Kidney (tissue), 14 donors: ENCODE results near the gene PPCS. TPM values are rescaled to one million over a fixed set of nuclear protein-coding genes. Genes with fewer than 3 reads are reported as not detected.
"Not testable (repeated sequence)": the region's sequence is repeated elsewhere in the genome, so short reads cannot be mapped to it uniquely, and the experiment has no call there.

Experiments used
- DNase-seq, 5 donors: peaks; one replicate each; pipeline ENCODE4 v3.0.0-alpha.2; 2013 to 2020
- FAIRE-seq: peaks from 2 replicates; lab custom pipeline; 2012; peaks lifted over from hg19 to GRCh38; lab: Jason Lieb, UNC
- H3K27ac ChIP-seq, 2 donors: one replicate each; pipeline ENCODE4 v1.7.0; 2013; ENCODE audit warnings: low read depth in 2 of 2, low read length in 2 of 2, inconsistent platforms in 1 of 2
- H3K27me3 ChIP-seq: one replicate; pipeline ENCODE4 v1.7.1; 2013; ENCODE audit warnings: low read length, inconsistent platforms; ENCODE audit not compliant: control insufficient read depth, insufficient read depth
- H3K36me3 ChIP-seq, 3 donors: one replicate each; pipeline versions ENCODE4 v1.7.0 to v1.7.1; 2013; ENCODE audit warnings: low read length in 3 of 3, control low read depth in 1 of 3, inconsistent platforms in 1 of 3; ENCODE audit not compliant: insufficient read depth in 3 of 3, control insufficient read depth in 2 of 3
- H3K4me1 ChIP-seq, 3 donors: one replicate each; pipeline versions ENCODE4 v1.7.0 to v1.7.1; 2013; ENCODE audit warnings: low read length in 3 of 3, inconsistent platforms in 1 of 3, low read depth in 1 of 3; ENCODE audit not compliant: control insufficient read depth in 2 of 3, insufficient read depth in 2 of 3
- H3K4me3 ChIP-seq, 3 donors: one replicate each; pipeline versions ENCODE4 v1.7.0 to v1.8.1; 2013; ENCODE audit warnings: low read length in 3 of 3, control low read depth in 1 of 3, inconsistent platforms in 1 of 3
- H3K9ac ChIP-seq, 3 donors: one replicate each; pipeline versions ENCODE4 v1.7.0 to v1.7.1; 2013; ENCODE audit warnings: low read length in 3 of 3, control low read depth in 1 of 3, inconsistent platforms in 1 of 3
- H3K9me3 ChIP-seq, 3 donors: one replicate each; pipeline versions ENCODE4 v1.7.0 to v1.7.1; 2013; ENCODE audit warnings: low read length in 3 of 3, control low read depth in 1 of 3, inconsistent platforms in 1 of 3; ENCODE audit not compliant: control insufficient read depth in 2 of 3, insufficient read depth in 1 of 3
- intact Hi-C: fragments of 100-400 bp; cut with DNase I; formaldehyde crosslinking; loops from one replicate; pipeline ENCODE4 v1.11.1; 2022
- polyA plus RNA-seq: library from polyadenylated mRNA; stranded (reverse); fragments of 350-450 nt; fragmentation: Illumina TruSeq; extraction: RNeasy Lipid Tissue Mini Kit (QIAGEN cat#74804); gene quantifications from one replicate; pipeline ENCODE4 v1.2.3, GENCODE V29; 2014; ENCODE audit warnings: low read depth, low replicate concordance; ENCODE audit not compliant: insufficient read depth
- total RNA-seq: library from RNA; stranded (reverse); fragmentation: NEBNext Ultra II Directional; extraction: Animal tissue kit (Norgen Biotek cat#: 25700); gene quantifications from one replicate; pipeline ENCODE4 v1.2.1, GENCODE V29; 2021
- TF ChIP-seq, protein P1 (sequence below): IDR thresholded peaks from 3 replicates; pipeline ENCODE4 v1.5.1; 2012; ENCODE audit warnings: mild to moderate bottlenecking, moderate library complexity, borderline replicate concordance; ENCODE audit not compliant: insufficient read depth; ENCODE audit errors: extremely low read depth
- donor health status: control.
- donor health status: control.
- donor health status: control.
- donor health status: control.
- donor health status: control.
- donor health status: DM: yes; HTN: yes; CAD: no.
- donor health status: Normal renal cell carcinoma (clear cell type).

Gene PPCS
- total and polyA plus RNA-seq, 2 donors from 2014 or later: 79.3 to 145 TPM

DNA sequence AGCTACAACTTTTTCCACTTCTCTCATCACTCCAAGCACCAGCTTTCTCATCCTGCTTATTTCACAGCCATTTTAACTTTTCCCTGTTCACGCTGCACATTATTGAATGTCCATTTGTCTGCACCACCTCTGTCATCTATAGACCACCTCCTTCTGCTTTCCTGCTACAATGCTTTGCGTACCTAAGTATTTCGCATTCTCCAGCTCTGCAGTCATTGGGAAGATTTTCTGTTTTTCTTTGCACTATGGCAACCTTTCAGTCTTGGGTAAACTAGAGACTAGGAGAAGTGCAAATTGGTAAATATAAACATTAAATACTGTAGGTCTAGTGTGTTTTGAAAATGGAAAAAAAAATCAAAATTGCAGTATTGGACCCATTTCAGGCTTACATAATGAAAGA, 7.6 kb downstream of the PPCS start:
- Histone ChIP-seq H3K27me3 (no peaks in the 10 kb centered on the region), H3K9me3 (no peaks in the 10 kb centered on the region), H3K9ac (peak overlapping the region in 2 of 3 donors; percentile 4 to 72), H3K4me1 (peaks cover 0 to 6% (median 0%) of the 10 kb centered on the region in 3 donors), H3K4me3 (peak overlapping the region; percentile 46 to 87 (median 83)), H3K36me3 (peaks cover 0 to 14% (median 13%) of the 10 kb centered on the region in 3 donors), H3K27ac (peak overlapping the region in 1 of 2 donors; percentile 68)
- intact Hi-C loops: no loop called here
- TF ChIP-seq, protein P1, sequence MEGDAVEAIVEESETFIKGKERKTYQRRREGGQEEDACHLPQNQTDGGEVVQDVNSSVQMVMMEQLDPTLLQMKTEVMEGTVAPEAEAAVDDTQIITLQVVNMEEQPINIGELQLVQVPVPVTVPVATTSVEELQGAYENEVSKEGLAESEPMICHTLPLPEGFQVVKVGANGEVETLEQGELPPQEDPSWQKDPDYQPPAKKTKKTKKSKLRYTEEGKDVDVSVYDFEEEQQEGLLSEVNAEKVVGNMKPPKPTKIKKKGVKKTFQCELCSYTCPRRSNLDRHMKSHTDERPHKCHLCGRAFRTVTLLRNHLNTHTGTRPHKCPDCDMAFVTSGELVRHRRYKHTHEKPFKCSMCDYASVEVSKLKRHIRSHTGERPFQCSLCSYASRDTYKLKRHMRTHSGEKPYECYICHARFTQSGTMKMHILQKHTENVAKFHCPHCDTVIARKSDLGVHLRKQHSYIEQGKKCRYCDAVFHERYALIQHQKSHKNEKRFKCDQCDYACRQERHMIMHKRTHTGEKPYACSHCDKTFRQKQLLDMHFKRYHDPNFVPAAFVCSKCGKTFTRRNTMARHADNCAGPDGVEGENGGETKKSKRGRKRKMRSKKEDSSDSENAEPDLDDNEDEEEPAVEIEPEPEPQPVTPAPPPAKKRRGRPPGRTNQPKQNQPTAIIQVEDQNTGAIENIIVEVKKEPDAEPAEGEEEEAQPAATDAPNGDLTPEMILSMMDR: no peak
- peak in 3 of 5 donors; percentile 18 to 58 (median 49) for DNase-seq
- FAIRE-seq: no peak

DNA sequence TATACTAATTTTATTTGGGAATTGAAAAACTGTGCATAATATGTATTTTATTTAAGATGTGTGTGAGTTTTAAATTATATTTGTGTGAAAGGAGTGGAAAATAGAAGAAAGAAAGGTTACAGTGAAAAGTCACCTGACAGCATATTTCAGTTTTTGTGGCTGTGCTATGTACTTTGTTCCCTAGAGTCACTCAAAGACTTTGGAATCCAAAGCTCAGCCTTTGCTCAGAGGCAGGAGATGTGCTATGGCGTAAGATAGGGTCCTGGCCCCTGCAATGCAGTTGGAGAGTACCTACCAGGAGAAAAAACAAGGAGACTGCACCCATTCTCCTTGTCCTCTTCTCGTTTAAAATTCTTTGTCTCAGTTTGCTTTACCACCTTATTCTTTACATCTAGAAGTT, 9.7 kb downstream of the PPCS start:
- H3K9ac ChIP-seq: no peak overlapping the region
- H3K27me3 ChIP-seq: no peaks in the 10 kb centered on the region
- peak overlapping the region in 1 of 2 donors; percentile 32 for H3K27ac ChIP-seq
- H3K9me3 ChIP-seq: no peaks in the 10 kb centered on the region
- TF ChIP-seq, protein P1: no peak
- intact Hi-C loops: no loop called here
- H3K4me1 ChIP-seq: peaks cover 0 to 1% (median 0%) of the 10 kb centered on the region in 3 donors
- DNase-seq (peak in 2 of 5 donors; percentile 4 to 16), FAIRE-seq (no peak)
- peak overlapping the region in 1 of 3 donors; percentile 87 for H3K4me3 ChIP-seq
- H3K36me3 ChIP-seq: no peaks in the 10 kb centered on the region

DNA sequence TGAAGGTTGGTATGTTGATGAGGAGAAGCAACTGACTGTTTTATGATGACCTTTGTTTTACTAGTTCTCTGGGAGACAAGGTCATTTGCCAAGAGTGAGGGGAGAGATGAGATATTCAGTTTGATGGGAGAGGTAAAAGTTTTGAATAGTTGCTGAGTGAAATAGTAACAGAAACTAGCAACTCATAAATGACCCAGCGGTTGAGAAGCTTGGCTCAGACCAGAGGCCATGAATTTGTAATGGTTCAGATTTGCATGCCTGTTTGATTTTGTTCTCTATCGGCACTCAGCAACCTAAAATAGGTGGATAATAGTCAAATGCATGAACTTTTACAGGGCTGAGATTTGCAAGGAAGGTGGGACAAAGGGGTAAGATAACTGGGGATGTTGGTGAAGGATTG, 13.4 kb downstream of the PPCS start:
- H3K36me3 ChIP-seq: peaks cover 0 to 4% (median 0%) of the 10 kb centered on the region in 3 donors
- H3K4me3 ChIP-seq: no peak overlapping the region
- H3K9me3 ChIP-seq: no peaks in the 10 kb centered on the region
- H3K27ac ChIP-seq: no peak overlapping the region
- intact Hi-C loops: no loop called here
- FAIRE-seq (no peak), DNase-seq (no peak)
- no peak overlapping the region for H3K9ac ChIP-seq
- no peaks in the 10 kb centered on the region for H3K27me3 ChIP-seq
- TF ChIP-seq, protein P1: no peak
- no peaks in the 10 kb centered on the region for H3K4me1 ChIP-seq

DNA sequence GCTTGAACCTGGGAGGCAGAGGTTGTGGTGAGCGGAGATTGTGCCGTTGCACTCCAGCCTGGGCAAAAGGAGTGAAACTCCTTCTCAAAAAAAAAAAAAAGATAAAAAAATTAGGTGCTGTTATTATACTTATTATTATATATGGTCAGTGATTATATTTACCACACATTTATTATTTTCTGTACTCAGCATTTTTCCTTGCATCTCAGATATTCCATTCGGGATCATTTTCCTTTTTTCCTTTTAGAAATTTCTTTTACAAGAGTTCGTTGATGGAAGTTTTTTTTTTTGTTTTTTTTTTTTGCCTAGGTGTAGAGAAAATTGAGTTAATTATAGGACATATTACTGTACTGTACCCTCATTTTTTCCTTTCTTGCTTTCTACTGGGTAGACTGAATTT, 20.3 kb downstream of the PPCS start:
- Histone ChIP-seq H3K4me1 (no peaks in the 10 kb centered on the region), H3K9me3 (no peaks in the 10 kb centered on the region), H3K9ac (no peak overlapping the region), H3K27me3 (no peaks in the 10 kb centered on the region), H3K27ac (no peak overlapping the region), H3K4me3 (no peak overlapping the region), H3K36me3 (peaks cover 0 to 4% (median 0%) of the 10 kb centered on the region in 3 donors)
- intact Hi-C loops: no loop called here
- no peak for DNase-seq
- FAIRE-seq: no peak
- TF ChIP-seq, protein P1: no peak

DNA sequence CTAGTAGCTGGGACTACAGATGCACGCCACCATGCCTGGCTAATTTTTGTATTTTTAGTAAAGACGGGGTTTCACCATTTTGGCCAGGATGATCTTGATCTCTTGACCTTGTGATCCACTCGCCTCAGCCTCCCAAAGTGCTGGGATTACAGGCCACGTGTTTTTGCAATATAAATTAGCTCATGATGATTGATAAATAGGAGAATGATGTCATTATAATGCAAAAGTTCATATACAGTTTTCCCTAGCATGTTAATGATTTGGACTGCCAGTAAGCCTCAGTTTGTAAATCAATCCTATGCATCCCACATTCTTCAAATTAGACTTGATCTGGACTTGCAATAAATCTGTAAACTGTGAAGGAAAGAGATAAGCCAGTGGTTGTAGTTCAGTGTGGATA, 21.0 kb downstream of the PPCS start:
- FAIRE-seq, H3K9ac ChIP-seq, H3K9me3 ChIP-seq, H3K27me3 ChIP-seq, H3K4me3 ChIP-seq, H3K4me1 ChIP-seq, H3K27ac ChIP-seq, intact Hi-C loops, DNase-seq, H3K36me3 ChIP-seq: not testable (repeated sequence)
